IPS DF 6.9 (cell line): ENCODE results near the gene CTTNBP2.

Experiments
- DNase-seq: peaks from one replicate; pipeline ENCODE4 v3.0.0-alpha.2; 2013; ENCODE audit warnings: low read depth, low spot score
- H3K27ac ChIP-seq: one replicate; pipeline ENCODE4 v1.5.1; 2013; ENCODE audit warnings: low read length, control low read depth
- H3K27me3 ChIP-seq: 2 replicates; pipeline ENCODE4 v1.6.1; 2013; ENCODE audit warnings: mild to moderate bottlenecking, low read length; ENCODE audit not compliant: control insufficient read depth, insufficient read depth
- H3K36me3 ChIP-seq: 2 replicates; pipeline ENCODE4 v1.6.1; 2013; ENCODE audit warnings: low read length; ENCODE audit not compliant: control insufficient read depth, insufficient read depth
- H3K4me1 ChIP-seq: 2 replicates; pipeline ENCODE4 v1.6.1; 2013; ENCODE audit warnings: low read length; ENCODE audit not compliant: control insufficient read depth, insufficient read depth
- H3K4me3 ChIP-seq: 2 replicates; pipeline ENCODE4 v1.5.1; 2013; ENCODE audit warnings: mild to moderate bottlenecking, low read length
- H3K9me3 ChIP-seq: 2 replicates; pipeline ENCODE4 v1.6.1; 2013; ENCODE audit warnings: low read length, inconsistent platforms; ENCODE audit not compliant: control insufficient read depth, insufficient read depth
- WGBS: extraction: QIAGEN DNeasy Blood & Tissue Kit; methylation state at CpG from one replicate; pipeline ENCODE4 v1.1.7; 2013; ENCODE audit warnings: mixed read lengths, missing lambda C conversion rate; ENCODE audit not compliant: insufficient read length, insufficient coverage; 5-methylcytosine and 5-hydroxymethylcytosine counted together

CTTNBP2 gene

DNA sequence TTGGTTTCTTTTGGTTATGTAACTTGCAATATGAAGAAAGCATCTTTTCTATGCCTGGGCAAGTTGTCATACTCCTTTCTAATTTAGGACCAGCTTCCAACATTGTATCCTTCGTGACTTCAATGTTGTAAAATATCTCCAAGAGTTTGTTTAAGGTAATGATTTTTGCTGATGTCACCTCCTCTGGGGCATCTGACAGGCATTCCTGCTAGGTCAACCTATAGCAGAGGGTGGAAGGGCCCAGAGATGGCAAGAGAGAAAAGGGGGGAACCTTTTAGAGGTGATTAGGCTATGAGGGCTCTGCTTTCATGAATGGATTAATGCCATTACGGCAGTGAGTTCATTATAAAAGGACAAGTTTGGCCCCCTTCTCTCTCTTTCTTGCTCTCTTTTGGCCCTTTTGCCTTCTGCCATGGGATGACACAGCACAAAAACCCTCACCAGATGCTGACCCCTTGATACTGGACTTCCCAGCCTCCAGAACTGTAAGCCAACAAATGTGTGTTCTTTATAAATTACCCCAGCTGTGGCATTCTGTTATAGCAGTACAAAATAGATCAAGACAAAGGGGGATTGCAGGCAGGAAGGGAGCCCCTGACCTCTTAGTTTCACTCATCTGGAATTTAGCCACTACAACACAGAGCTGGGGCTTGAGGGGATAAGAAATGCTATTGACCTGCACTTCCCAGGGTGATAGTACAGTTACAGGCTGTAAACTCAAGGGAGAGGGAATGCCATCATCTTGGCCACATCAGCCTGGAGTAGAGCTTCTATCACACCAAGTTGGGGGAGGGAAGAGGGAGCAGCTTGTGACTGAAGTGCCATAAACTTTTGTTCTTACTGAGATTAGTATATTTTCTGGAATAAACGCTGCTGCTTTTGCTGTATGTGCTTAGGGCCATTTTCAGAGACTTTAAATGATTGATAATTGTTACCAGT lies 197.5 kb downstream of the CTTNBP2 start:
- WGBS: no CpG with 5 or more reads among the region's 3 CpGs
- Histone ChIP-seq H3K9me3 (no peaks in the 10 kb centered on the region), H3K36me3 (no peaks in the 10 kb centered on the region), H3K27ac (no peak overlapping the region), H3K27me3 (no peaks in the 10 kb centered on the region), H3K4me3 (no peak overlapping the region), H3K4me1 (peaks cover 1% of the 10 kb centered on the region; the same call in 1 of the 2 replicates)
- no peak for DNase-seq

DNA sequence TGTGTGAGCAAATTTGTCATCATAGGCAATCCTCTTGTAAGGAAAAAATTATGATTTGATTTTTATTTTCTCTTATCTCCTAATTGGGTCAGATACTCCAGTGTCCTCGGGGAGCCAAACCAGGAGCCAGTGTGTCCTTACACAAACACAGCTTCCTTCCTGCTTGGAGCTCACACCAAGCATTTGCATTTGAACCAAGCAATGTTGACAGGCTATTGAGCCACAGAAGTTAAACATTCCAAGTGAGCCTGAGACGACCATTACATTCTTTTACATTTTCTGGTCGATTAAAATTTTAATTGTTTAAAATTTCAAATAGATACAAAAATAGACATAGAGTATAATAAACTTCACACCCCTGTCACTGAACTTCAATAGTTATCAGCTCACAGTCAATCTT lies 198.6 kb downstream of the CTTNBP2 start:
- DNase-seq: no peak
- H3K9me3 ChIP-seq: no peaks in the 10 kb centered on the region
- no peak overlapping the region for H3K27ac ChIP-seq
- H3K4me1 ChIP-seq: peaks cover 1% of the 10 kb centered on the region; the same call in 1 of the 2 replicates
- no peaks in the 10 kb centered on the region for H3K27me3 ChIP-seq
- H3K4me3 ChIP-seq: no peak overlapping the region
- WGBS: no CpG with 5 or more reads among the region's 3 CpGs
- no peaks in the 10 kb centered on the region for H3K36me3 ChIP-seq

DNA sequence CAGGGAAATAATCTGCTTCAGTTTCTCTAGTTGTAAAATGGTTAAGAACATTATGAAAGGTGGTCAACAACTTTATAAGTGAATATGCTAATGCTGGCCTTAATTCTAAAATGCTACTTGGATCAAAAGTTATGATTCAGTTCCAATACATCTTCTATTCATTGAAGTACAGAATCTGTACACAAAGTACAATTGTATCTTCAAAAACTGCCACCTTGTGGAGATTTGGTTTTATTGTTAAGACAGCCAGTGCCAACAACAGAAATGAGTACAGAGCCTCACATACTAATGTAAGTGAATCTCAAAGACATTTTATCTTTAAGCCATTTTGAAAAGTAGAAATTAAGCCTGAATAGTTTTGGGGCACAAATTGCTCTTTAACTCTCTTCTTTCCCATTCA lies 199.4 kb downstream of the CTTNBP2 start:
- no peaks in the 10 kb centered on the region for H3K27me3 ChIP-seq
- H3K4me3 ChIP-seq: no peak overlapping the region
- no peaks in the 10 kb centered on the region for H3K9me3 ChIP-seq
- no peak overlapping the region for H3K27ac ChIP-seq
- H3K36me3 ChIP-seq: no peaks in the 10 kb centered on the region
- no peak for DNase-seq
- H3K4me1 ChIP-seq: peaks cover 1% of the 10 kb centered on the region; the same call in 1 of the 2 replicates

DNA sequence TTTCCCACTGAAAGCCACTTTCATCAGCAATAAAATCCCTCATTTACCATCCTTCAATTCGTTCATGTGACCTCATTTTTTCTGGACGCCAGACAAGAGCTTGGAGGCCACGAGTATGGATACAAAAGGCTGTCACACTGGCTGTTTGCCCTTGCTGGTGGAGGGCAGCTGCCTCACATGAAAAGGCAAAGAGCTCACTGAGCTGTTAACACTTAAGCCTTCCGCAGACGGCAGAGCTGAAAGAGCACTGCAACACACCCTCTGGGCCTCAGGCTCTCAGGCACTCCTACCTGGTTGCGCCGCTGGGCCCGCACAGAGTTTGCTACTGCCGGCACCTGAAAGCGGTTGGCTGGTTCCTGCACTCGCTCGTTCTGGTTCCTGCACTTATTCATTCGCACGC lies 199.9 kb downstream of the CTTNBP2 start:
- H3K4me3 ChIP-seq: no peak overlapping the region

DNA sequence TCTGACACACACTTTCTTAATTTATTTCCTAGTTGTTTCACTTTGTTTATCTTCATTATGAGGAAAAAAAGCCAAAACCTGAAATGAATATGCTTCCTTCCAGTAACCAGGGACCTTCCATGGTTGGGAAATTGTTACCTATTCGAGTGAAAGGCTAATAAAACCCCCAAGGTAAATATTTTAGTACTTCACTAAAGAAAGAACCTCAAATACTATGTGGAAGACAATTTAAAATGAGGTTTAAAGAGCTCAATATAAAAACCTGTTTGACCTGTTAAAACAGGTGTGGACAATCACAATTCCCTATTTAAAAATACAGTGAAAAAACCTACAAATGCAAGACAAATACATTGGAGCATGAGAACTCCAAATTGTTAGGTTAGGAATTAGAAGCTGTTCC lies 200.8 kb downstream of the CTTNBP2 start:
- no CpG with 5 or more reads among the region's 1 CpG for WGBS
- no peak for DNase-seq

More for the DNA sequence above, 199.9 kb downstream of the CTTNBP2 start:
- H3K9me3 ChIP-seq: no peaks in the 10 kb centered on the region
- DNase-seq: no peak
- no peaks in the 10 kb centered on the region for H3K36me3 ChIP-seq
- no peak overlapping the region for H3K27ac ChIP-seq
- no CpG with 5 or more reads among the region's 14 CpGs for WGBS
- H3K4me1 ChIP-seq: peaks cover 1% of the 10 kb centered on the region; the same call in 1 of the 2 replicates
- no peaks in the 10 kb centered on the region for H3K27me3 ChIP-seq

DNA sequence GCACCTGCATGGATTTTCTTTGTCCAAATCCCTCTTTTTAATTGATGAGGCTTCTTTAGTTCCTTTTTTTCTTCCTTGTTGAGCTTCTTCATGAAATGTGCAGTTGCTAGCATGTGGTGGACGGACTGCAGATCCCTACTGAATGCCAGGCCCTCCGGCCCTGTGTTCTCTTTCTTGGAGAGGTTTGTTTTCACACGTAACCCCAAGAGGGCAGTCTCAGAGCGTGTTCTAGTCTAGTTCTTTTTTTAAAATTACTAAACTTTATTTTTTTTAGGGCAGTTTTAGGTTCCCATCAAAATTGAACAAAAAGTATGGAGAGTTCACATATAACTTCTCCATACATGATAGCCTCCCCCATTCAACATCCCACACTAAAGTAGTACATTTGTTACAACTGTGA lies 203.4 kb downstream of the CTTNBP2 start:
- Histone ChIP-seq H3K9me3 (no peaks in the 10 kb centered on the region), H3K4me3 (no peak overlapping the region), H3K4me1 (no peaks in the 10 kb centered on the region; the same call in 1 of the 2 replicates), H3K27ac (no peak overlapping the region), H3K36me3 (no peaks in the 10 kb centered on the region), H3K27me3 (no peaks in the 10 kb centered on the region)
- no peak for DNase-seq
- no CpG with 5 or more reads among the region's 4 CpGs for WGBS

More for the DNA sequence above, 200.8 kb downstream of the CTTNBP2 start:
- H3K36me3 ChIP-seq: no peaks in the 10 kb centered on the region
- no peaks in the 10 kb centered on the region for H3K9me3 ChIP-seq
- H3K4me3 ChIP-seq: no peak overlapping the region
- peaks cover 1% of the 10 kb centered on the region; the same call in 1 of the 2 replicates for H3K4me1 ChIP-seq
- no peak overlapping the region for H3K27ac ChIP-seq
- no peaks in the 10 kb centered on the region for H3K27me3 ChIP-seq

DNA sequence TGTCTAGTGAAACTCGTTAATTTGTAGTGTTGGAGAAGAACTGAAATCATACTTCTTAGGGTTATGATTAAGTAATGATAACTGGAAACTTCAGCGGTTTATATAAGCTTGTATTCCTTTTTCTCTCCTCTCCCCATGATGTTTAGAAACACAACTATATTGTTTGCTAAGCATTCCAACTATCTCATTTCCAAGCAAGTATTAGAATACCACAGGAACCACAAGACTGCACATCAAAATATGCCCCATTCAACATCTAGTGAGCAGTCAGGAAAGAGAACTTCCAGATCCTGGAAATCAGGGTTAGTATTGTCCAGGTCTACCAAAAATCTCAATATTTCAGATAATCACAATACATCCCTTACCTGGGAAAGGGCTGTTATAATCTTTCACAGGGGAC lies 205.8 kb downstream of the CTTNBP2 start:
- Histone ChIP-seq H3K36me3 (no peaks in the 10 kb centered on the region), H3K27me3 (no peaks in the 10 kb centered on the region), H3K27ac (no peak overlapping the region), H3K4me3 (no peak overlapping the region), H3K9me3 (no peaks in the 10 kb centered on the region), H3K4me1 (no peaks in the 10 kb centered on the region)
- WGBS: no CpG with 5 or more reads among the region's 2 CpGs
- no peak for DNase-seq

DNA sequence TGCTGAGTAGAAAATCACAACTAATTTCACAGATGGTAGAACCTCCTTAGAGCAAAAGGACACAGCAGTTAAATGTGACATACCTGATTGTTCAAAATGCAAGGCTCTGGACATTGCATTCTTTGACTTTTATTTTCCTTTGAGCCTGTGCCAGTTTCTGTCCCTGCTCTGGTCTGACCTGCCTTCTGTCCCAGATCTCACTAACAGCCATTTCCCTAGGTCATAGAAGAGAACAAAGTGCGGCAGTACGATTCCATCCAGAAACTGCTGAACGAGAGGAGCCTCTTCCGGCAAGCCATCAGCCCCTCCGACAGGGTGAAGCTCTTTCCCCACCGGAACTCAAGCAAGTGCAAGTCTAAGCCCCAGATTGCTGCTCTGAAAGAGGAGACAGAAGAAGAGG lies 206.6 kb downstream of the CTTNBP2 start:
- Histone ChIP-seq H3K4me3 (no peak overlapping the region), H3K36me3 (no peaks in the 10 kb centered on the region), H3K27me3 (no peaks in the 10 kb centered on the region), H3K4me1 (no peaks in the 10 kb centered on the region), H3K9me3 (no peaks in the 10 kb centered on the region), H3K27ac (no peak overlapping the region)
- no peak for DNase-seq
- WGBS: no CpG with 5 or more reads among the region's 6 CpGs

DNA sequence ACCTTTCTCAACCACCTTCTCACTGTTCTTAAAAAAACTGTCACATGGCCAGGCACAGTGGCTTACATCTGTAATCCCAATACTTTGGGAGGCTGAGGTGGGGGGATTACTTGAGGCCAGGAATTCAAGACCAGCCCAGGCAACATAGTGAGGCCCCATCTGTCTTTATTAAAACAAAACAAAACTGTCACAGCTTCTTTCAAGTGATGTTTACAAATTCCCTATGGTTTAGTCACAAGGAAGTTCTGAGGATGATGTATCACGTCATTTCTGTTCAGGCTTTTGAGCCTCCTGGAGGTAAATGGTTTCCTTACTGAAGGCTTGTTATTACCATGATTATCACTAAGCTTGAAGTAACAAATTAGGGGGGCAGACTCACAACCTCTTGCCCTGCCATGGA lies 207.2 kb downstream of the CTTNBP2 start:
- WGBS: no CpG with 5 or more reads among the region's 1 CpG
- DNase-seq: no peak

DNA sequence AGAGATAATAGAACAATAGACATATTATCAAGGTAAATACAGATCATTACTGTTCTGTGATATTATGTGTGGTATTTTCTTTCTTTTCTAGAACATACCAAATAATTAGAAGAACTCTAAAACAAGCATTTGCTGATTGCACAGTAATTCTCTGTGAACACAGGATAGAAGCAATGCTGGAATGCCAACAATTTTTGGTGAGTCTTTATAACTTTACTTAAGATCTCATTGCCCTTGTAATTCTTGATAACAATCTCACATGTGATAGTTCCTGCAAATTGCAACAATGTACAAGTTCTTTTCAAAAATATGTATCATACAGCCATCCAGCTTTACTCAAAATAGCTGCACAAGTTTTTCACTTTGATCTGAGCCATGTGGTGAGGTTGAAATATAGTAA lies 207.9 kb downstream of the CTTNBP2 start:
- no peaks in the 10 kb centered on the region for H3K4me1 ChIP-seq
- H3K4me3 ChIP-seq: no peak overlapping the region
- DNase-seq: no peak
- no peaks in the 10 kb centered on the region for H3K36me3 ChIP-seq
- no peak overlapping the region for H3K27ac ChIP-seq
- no peaks in the 10 kb centered on the region for H3K27me3 ChIP-seq
- no peaks in the 10 kb centered on the region for H3K9me3 ChIP-seq

More for the DNA sequence above, 207.2 kb downstream of the CTTNBP2 start:
- Histone ChIP-seq H3K4me3 (no peak overlapping the region), H3K27ac (no peak overlapping the region), H3K9me3 (no peaks in the 10 kb centered on the region), H3K4me1 (no peaks in the 10 kb centered on the region), H3K27me3 (no peaks in the 10 kb centered on the region), H3K36me3 (no peaks in the 10 kb centered on the region)

DNA sequence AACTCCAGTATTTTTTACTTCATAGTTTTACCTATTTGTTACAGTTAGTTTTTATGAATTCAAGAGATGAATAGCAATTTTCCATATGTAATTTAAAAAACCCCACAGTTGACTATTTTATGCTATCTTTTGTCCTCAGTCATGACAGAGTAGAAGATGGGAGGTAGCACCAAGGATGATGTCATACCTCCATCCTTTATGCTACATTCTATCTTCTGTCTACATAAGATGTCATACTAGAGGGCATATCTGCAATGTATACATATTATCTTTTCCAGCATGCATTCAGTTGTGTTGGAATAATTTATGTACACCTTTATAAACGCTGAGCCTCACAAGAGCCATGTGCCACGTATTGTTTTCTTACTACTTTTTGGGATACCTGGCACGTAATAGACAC lies 209.2 kb downstream of the CTTNBP2 start:
- H3K27ac ChIP-seq: no peak overlapping the region
- H3K4me3 ChIP-seq: no peak overlapping the region
- H3K27me3 ChIP-seq: no peaks in the 10 kb centered on the region
- no CpG with 5 or more reads among the region's 3 CpGs for WGBS
- no peaks in the 10 kb centered on the region for H3K9me3 ChIP-seq
- DNase-seq: no peak
- no peaks in the 10 kb centered on the region for H3K36me3 ChIP-seq
- no peaks in the 10 kb centered on the region for H3K4me1 ChIP-seq
